ENCODE results near the gene TMEM218. TPM values are rescaled to one million over a fixed set of nuclear protein-coding genes. Genes with fewer than 3 reads are reported as not detected.

Gene TMEM218
- total and polyA plus RNA-seq, 2 of the 8 experiments (the other 6 are each of a cell fraction or from before 2014, with no cell fraction given) = 17.0 to 33.5 TPM

DNA sequence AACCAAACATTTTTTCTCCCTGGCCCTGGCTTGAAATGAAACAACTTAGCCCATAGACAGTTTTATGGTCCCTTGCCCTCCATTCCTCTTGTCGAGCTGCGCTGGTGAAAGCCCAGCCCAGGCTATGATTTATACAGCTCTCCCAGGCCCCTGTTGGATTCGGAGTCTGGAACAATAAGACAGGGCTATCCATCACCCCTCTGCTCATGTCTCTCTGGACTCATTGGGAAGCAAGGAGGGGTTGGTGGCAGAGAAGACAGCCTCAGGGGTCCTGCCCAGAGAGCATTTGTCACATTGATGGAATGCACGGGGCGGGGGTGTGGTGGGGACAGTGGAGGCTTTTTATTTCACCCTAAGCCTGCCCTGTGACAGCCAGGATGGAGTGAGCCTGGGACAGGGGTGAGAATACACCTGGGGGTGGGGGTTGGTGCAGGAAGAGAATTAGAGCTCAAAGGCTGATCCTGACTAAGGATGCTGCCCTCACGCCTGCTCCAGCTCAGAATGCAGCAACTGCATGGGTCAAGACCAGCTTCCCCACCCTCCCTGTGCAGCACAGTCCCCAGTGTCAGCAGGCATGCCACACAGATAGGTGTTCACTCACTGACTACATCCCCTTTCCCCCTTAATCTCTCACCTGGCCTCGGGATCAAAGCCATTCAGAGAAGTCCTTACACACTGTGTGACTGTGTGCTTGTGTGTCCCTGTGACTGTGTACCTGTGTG lies 43.1 kb upstream of the TMEM218 start:
- H2AFZ ChIP-seq (ENCODE audit: low read length) = no peak overlapping the region
- no peak overlapping the region for H3K27ac ChIP-seq (ENCODE audit: low read depth, low read length)
- H3K56ac ChIP-seq (replicated peaks; ENCODE audit: insufficient read length, low read depth, low read length) = no peak overlapping the region
- H2BK5ac ChIP-seq (ENCODE audit: low read depth, low read length) = no peak overlapping the region; the same call in 1 of the 2 replicates
- H2BK120ac ChIP-seq (replicated peaks; ENCODE audit: low read depth, low read length) = no peak overlapping the region
- no peak overlapping the region for H3K9ac ChIP-seq (replicated peaks in 1 of 4; ENCODE audit: extremely low read depth in 1 of 4, low read depth in 3 of 4, low read length in 3 of 4)
- H3K23me2 ChIP-seq (ENCODE audit: low read depth, low read length) = peaks cover 2% of the 10 kb centered on the region; the same call in 1 of the 2 replicates
- H2BK12ac ChIP-seq (ENCODE audit: low read depth, low read length) = 0 out of 2 replicates have a peak overlapping the region, but pooled peaks have one; percentile 53
- no peak overlapping the region for H3K4ac ChIP-seq (replicated peaks; ENCODE audit: insufficient read length, low read depth, low read length)
- H2BK20ac ChIP-seq (ENCODE audit: low read length) = peak overlapping the region; percentile 91; the same call in 1 of the 2 replicates
- no peak overlapping the region for H4K91ac ChIP-seq (replicated peaks; ENCODE audit: insufficient read length, low read length)
- FAIRE-seq (no peak), DNase-seq (ENCODE audit: low read depth in 1 of 2, low spot score in 2 of 2) (no peak)
- no peak overlapping the region; the same call in 1 of the 2 replicates for H3K18ac ChIP-seq (ENCODE audit: extremely low read depth, low read length)
- no peaks in the 10 kb centered on the region for H3K4me1 ChIP-seq (replicated peaks in 1 of 4; ENCODE audit: control insufficient read depth in 3 of 4, insufficient read depth in 4 of 4, low read length in 3 of 4)
- CTCF ChIA-PET (ENCODE audit: partially characterized antibody) = interaction anchor here (1.0 to 3.5 kb wide), 5 partner anchors 8 to 275 kb away, joined by 3 to 34 read pairs (median 3); no protein-coding TSS in a partner anchor
- H4K8ac ChIP-seq (ENCODE audit: extremely low read depth, insufficient read depth, low read length) = no peak overlapping the region
- no peak overlapping the region for H3K4me2 ChIP-seq (ENCODE audit: insufficient read depth in 1 of 2, low read depth in 2 of 2, low read length in 2 of 2)
- no peak overlapping the region for H4K5ac ChIP-seq (ENCODE audit: insufficient read length, low read depth, low read length)
- H3K36me3 ChIP-seq (ENCODE audit: control insufficient read depth in 2 of 4, insufficient read depth in 4 of 4, low read length in 3 of 4) = no peaks in the 10 kb centered on the region; a peak in 1 of 8 replicates
- no peaks in the 10 kb centered on the region for H3K79me1 ChIP-seq (ENCODE audit: low read depth, low read length)
- H3K27me3 ChIP-seq (replicated peaks in 1 of 4; ENCODE audit: control insufficient read depth in 3 of 4, extremely low read depth in 1 of 4, insufficient read depth in 3 of 4, low read length in 3 of 4) = no peaks in the 10 kb centered on the region; a peak in 1 of 7 replicates
- H3K9me3 ChIP-seq (ENCODE audit: insufficient read depth in 2 of 2, low read depth in 1 of 2, low read length in 1 of 2) = peaks cover 0 to 6% of the 10 kb centered on the region in 2 experiments; a peak in 1 of 4 replicates
- no peaks in the 10 kb centered on the region; a peak in 1 of 4 replicates for H3K79me2 ChIP-seq (ENCODE audit: control insufficient read depth in 1 of 2, insufficient read depth in 2 of 2, low read length in 2 of 2)
- peak overlapping the region; percentile 98; the same call in 1 of the 2 replicates for H2AK5ac ChIP-seq (ENCODE audit: low read depth, low read length)
- POLR2A ChIA-PET (ENCODE audit: partially characterized antibody) = interaction anchor here (0.6 kb wide), 1 partner anchor 15 kb away, joined by 3 read pairs; no protein-coding TSS in a partner anchor
- H3K14ac ChIP-seq (ENCODE audit: insufficient read length) = no peak overlapping the region
- peak overlapping the region; percentile 88; the same call in 1 of the 2 replicates for H2BK15ac ChIP-seq (ENCODE audit: low read length)
- WGBS, 2 experiments (ENCODE audit: extremely low coverage in 1 of 2, insufficient coverage in 1 of 2, insufficient read length in 1 of 2, insufficient replicate concordance in 2 of 2, low coverage in 1 of 2, low lambda C conversion rate in 2 of 2, missing lambda C conversion rate in 1 of 2) = 91% methylated on average over 7 of the region's 7 CpGs; no CpG with 5 or more reads in 1 of the 2 experiments
- H4K20me1 ChIP-seq (replicated peaks in 1 of 2; ENCODE audit: control insufficient read depth in 1 of 2, insufficient read depth in 2 of 2, low read length in 2 of 2) = no peaks in the 10 kb centered on the region
- H3K23ac ChIP-seq (ENCODE audit: insufficient read length) = no peak overlapping the region
- TF ChIP-seq SRF (IDR thresholded peaks at IDR 0.05; ENCODE audit: low read depth, low read length) = no peak
- TF ChIP-seq, protein P1, sequence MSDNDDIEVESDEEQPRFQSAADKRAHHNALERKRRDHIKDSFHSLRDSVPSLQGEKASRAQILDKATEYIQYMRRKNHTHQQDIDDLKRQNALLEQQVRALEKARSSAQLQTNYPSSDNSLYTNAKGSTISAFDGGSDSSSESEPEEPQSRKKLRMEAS (IDR thresholded peaks at IDR 0.05) = no peak
- TF ChIP-seq CHD1 (IDR thresholded peaks at IDR 0.05; ENCODE audit: low read depth, low read length) = no peak
- no peak for TF ChIP-seq NANOG (IDR thresholded peaks at IDR 0.05; ENCODE audit: insufficient read depth, low read depth, low read length, poor library complexity, severe bottlenecking)
- no peak for TF ChIP-seq CEBPB (IDR thresholded peaks at IDR 0.05; ENCODE audit: low read depth, low read length)
- TF ChIP-seq, protein P2, sequence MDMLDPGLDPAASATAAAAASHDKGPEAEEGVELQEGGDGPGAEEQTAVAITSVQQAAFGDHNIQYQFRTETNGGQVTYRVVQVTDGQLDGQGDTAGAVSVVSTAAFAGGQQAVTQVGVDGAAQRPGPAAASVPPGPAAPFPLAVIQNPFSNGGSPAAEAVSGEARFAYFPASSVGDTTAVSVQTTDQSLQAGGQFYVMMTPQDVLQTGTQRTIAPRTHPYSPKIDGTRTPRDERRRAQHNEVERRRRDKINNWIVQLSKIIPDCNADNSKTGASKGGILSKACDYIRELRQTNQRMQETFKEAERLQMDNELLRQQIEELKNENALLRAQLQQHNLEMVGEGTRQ (IDR thresholded peaks at IDR 0.05; ENCODE audit: low read length) = no peak
- TF ChIP-seq TBP (IDR thresholded peaks at IDR 0.05; ENCODE audit: low read depth, low read length) = no peak
- no peak for TF ChIP-seq CBX8 (IDR thresholded peaks at IDR 0.05; ENCODE audit: borderline replicate concordance, low read depth, low read length)
- TF ChIP-seq TAF1 (IDR thresholded peaks at IDR 0.05; ENCODE audit: low read depth, low read length) = no peak
- TF ChIP-seq POLR2AphosphoS5 (IDR thresholded peaks at IDR 0.05; ENCODE audit: low read depth, low read length) = no peak
- no peak overlapping the region for H3K4me3 ChIP-seq (ENCODE audit: extremely low read depth in 1 of 4, insufficient read depth in 2 of 4, low read depth in 3 of 4, low read length in 4 of 4)
